Activated CD8-positive, alpha-beta memory T cell treated with anti-CD3 and anti-CD28 coated beads, Interleukin-2, amount 50 U/mL, for 1 hour (primary cell): ENCODE measurements around the gene LINC01488.
A peak's percentile ranks its signal among the peaks of the same experiment; 100 is the strongest.

Experiments used
- DNase-seq: peaks from one replicate; pipeline ENCODE4 v3.0.0-alpha.2; 2020; ENCODE audit errors: extremely low read depth

Gene LINC01488

DNA sequence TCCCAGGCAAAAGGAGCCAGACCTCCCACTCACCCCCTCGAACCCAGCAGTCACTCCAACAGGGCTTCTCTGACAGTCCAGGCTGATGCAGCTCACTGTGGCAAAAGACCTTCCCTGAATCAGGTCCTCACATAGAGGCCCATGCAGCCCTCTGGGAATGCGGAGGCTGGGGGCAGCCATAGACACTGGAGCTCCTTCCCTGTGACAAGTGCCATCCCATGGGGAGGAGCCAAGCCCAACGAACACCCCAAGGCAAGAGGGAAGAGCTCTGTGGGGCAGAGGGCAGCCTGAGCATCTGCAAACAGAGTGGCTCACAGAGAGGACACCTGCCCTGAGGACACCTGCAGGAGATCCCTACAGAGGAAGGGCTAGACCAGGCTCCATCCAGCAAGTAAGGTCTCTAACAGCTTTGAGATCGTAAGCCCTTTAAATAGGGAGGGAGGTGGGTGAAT, at the start of gene LINC01488:
Gene LINC01488 (plus strand): TSS at position 271 of the 452 bp plus-strand sequence.
- DNase-seq = no peak

DNA sequence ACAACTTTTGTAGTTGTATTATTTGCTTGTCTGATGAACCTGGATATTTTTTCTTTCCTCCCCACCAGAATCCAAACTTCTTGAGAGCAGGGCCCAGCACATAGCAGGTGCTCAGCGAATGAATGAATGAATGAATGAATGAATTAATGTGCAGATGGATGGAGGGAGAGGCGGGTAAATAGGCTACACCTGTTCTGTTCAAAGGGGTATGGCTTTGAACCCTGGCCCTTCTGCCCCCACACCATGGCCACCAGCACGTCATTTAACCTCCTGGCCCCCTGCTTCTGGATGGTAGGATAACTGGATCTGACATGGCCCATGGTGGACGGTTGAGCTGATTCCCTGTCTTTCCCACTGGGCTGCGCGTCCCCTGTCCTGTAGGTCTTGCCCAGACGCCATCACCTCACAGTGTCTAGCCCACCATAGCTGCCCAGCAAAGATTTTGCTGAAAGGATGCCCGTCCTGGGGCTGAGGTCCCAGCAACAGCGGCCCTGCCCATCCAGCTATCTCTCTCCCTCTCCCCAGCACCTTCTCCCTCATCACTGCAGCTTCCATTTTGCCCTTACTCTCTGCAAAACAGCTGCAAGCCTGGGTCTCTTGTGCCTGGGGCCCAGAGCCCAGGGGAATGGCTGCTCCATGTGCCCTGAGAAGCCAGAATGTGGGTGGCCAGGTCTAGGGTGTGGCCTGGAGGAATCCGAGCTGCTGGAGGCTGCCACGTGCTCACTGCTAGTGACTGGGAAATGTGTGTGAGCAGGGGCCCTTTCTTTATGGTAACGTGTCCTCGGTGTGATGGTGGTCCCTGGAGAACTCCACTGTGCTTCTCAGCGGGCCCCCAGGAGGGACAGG, 49.3 kb upstream of the LINC01488 start:
- DNase-seq = no peak

DNA sequence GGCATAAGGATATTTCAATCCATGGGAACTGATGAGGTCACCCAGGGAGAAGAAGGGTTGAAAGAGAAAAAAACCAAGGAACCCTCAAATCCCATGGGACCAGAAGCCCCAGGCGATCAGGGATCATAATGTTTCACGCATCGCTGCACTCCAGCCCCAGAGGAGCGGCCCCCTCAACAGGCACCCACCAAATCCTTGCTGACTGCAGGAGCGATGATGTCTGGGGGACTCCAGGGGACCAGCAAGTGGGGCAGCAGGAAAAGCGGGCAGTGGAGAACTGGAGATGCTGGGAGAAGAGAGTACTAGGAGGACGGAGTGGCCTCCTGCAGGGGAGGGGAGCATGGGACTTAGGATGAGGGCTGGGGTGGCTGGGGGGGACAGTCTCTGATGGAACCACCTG, 47.7 kb upstream of the LINC01488 start:
- DNase-seq = no peak

DNA sequence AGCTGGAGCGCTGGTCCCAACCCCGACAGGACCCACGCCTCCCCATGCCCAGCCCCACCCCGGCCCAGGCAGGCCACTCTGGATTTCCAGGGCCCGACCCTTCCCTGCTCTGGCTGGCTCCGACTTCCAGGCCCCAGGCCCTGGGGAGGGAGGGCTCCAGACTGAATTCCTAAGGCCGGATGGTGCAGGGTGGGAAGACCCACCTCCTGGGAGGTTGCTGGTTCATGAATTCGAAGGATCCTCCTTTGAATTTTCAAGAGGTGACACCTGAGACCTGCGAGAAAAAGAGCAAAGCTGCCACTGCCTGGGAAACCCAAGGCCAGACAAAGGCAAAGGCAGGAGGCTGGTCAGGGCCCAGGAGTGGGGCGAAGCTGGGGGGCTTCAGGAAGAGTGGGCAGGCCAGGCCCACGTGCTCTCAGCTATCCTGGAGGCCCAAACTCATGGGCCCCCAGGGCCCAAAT, 47.0 kb upstream of the LINC01488 start:
- no peak for DNase-seq

DNA sequence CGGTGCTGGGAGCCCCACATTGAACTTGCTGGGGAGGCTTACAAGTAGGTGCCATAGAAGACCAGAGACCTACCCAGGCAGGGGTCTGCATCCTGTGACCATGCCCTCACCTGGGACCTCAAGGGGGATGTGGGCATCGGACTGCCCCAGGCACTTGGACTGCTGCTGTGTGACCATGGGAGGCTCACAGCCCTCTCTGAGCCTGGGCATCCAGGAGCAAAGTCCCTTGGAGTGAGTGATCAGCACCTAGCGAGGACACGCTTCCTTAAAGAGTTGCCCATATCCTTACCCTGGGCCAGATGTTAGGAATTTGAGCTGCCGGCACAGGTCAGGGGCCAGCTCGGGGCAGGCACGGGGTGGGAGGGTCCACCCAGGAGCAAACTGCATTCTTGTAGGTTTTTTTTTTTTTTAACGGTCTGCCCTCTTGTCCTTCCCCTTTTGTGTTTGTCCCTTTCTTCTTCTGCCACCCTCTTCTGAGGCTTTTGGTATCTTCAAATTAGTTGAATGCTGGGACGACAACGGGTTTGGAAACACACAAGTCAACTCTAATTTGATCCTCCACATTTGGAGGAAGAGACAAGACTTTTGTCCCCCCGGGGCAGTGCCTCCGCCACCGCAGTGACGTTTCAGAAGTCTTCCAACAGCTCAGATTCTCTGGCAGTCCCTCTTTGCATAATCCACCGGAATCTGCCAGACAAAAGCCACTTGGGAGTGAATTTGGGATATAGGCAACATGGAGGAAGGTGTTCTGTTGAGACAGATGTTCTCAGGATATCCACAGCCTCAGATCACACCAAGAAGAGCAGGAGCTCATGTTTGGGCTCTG, 46.1 kb upstream of the LINC01488 start:
- DNase-seq = no peak

DNA sequence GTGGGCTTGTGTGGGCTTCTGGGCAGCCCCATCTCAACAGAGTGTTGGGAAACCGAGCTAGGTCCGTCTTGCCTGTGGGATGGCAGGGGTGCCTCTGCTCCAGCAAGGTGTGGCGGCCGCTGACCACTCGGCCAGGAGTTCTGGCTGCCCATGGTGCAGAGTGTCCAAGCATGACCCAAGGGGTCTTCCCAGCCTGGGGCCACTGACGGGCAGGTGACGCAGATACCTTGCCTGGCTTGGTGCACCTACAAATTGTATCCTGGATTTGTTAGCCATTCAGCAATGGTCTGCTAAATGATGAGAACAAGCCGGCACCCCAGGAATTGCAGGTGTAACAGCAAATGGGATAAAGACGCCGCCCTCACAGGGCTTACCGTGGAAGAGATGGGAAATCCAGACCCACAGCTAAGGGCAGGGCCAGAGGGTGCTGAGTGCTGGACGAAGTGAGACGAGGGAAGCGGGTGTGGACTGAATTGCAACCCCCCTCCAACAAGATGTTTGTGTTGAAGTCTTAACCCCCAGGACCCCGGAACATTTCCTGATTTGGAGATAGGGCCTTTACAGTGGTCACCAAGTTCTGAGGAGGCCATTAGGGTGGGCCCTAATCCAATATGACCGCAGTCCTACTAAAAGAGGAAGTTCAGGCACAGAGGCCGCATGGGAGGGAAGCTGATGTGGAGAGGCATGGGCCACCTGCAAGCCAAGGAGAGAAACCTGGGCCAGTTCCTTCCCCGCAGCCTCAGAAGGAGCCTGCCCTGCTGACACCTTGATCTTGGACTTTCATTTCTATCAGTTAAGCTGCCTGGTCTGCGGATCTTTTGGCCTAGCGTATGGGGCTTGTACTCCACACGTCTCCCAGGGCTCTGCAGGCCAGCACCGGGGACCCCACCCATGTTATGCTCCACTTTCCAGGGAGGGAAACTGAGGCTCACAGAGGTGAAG, 45.2 kb upstream of the LINC01488 start:
- DNase-seq = no peak

DNA sequence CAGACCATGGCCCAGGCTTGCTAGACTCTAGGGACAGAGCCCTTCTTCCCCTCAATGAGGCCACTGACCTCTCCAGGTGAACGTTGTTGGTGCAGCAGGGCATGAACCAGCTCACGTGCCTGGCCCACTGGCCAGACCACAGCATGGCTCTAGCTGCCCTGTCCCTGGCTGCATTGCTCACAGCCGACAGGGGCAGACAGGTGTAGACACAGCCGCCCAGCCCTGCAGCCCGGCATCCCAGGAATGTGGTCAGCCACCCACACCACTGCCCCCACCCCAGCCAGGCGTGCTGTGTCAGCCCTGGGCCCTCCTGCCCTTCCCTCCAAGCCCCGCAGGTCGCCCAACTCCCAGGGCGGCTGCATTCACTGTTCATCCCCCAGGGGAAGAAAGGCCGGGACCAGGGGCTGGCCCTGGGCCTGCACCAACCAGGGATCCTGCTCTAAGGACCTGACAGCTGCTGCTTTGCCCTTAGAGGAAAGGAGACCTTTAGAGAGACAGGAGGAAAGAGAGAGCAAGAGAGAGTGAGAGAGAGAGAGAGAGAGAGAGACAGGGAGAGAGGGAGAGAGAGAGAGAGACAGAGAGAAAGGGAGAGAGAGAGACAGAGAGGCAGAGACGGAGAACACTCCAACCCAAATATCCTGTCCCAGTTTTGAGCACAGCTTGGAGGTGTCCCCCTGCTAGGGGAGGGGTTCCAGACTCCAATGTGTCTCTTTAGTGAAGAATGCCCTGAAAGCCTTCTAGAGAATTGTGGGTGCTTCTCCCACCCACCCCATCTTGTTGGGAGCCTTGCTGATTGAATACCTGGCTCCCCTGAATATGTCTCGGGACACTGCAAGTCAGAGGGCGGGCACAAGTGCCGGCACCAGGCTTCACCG, 44.2 kb upstream of the LINC01488 start:
- DNase-seq = no peak

DNA sequence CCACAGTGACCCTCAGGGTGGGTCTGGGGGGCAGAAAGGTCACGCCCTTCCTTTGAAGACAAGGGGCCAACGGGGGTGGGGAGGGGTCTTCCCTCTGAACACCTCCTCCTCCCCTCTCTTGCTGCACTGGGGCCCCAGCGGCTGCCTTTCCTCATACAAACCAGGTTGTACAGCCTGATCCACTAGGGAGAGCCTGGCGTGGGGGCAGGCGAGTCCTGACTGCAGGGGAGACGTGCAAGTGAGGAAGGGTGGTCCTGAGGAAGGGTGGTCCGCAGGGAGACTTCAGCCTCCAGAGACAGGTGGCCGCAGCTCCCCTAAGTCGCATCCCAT, 43.6 kb upstream of the LINC01488 start:
- DNase-seq = no peak

DNA sequence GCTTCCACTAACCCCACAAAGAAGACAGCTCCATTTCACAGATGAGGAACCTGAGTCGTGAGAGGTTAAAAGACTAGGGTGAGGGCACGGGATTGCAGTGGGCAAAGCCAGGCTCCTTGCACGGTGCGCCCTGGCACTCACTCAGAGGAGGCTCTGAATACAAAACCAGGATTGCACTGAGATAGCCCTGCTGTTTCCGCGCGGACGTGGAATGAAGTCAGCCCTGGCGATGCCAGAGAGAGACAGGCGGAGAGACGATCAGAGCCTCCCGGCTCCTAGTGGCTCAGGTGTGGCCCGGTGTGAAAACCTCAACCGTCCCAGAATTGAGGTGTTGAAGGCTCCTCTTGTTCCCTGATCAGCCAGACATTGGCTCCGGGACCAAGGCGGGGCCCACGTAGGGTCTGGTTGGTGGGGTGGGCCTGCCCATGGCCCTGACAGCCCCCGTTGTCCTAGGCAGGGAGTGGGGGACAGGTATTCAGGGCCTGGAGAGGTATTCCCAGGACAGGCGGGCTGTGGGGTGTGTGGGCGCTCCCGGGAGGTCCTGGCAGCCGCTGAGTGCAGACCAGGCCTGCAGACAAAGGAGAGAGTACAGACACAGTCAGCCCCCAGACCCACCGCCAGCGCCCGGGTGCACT, 43.1 kb upstream of the LINC01488 start:
- no peak for DNase-seq

DNA sequence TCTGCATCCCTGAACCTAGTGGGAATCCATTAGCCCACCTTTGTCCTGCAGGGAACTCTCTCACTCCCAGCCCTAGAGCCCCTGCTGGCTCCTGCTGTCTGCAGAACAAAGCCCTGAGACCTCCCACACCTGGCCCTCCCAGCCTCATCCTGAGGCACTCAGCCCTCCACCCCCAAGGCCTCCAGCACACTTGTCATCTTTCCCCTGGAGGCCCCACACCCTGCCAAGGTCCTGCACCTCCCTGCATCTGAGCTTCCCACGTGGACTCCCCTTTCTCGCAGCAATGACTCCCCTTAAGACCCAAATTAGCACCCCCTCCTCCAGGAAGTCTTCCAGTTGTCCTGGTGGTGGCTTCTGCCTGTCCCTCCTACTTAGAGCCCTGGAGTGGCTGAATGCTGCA, 42.3 kb upstream of the LINC01488 start:
- no peak for DNase-seq

DNA sequence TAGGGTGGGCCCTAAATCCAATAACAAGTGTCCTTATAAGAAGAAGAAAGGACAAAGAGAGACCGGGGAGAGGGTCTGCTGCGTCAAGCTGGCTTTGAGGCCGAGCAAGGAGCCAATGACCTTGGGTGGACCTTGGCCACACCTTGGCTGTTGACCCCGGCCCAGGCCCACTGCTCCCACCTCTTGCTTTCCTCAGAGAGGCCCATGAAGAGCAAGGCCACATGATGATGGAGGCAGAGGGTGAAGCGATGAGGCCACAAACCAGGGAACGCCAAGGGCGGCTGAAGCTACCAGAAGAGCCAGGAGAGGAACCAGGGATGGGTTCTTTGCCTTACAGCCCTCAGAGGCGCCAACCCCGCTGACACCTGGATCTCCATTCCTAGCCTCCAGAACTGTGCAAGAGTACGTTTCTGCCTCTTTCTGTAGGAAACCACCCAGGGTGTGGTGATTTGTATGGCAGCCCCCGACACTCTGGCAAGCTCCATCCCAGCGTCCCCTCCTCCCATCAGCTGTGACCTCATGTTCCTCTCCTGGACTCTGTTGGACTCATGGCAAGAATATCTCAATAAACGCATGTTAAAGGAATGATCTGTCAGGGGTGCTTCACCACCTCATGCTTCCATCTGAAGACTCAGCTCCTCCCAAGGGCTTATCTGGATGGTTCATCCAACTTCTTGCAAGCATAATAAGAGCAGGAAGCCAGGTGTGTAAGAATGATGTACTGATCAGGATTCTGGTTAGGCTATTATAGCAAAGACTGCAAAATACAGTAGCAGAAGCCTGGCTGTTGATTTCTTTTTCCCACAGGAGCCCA, 41.6 kb upstream of the LINC01488 start:
- DNase-seq = no peak

DNA sequence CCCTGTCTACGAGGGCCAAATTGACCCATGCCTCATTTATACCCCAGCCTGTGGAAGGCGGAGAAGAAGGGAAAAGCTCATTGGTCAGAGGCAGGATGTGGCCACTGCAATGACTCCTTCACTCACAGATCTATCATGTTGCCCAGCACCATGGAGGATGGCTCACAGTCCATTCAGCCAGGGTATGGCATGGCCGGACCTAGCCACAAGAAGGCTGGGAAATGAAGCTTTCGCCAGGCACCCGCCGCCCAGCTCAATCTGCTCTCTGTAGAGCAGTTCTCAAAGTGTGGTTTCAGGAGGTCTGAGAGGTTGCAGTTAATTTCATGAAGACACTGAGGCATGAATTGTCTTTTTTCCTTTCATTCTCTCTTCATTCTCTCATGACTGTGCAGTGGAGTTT, 40.6 kb upstream of the LINC01488 start:
- no peak for DNase-seq

DNA sequence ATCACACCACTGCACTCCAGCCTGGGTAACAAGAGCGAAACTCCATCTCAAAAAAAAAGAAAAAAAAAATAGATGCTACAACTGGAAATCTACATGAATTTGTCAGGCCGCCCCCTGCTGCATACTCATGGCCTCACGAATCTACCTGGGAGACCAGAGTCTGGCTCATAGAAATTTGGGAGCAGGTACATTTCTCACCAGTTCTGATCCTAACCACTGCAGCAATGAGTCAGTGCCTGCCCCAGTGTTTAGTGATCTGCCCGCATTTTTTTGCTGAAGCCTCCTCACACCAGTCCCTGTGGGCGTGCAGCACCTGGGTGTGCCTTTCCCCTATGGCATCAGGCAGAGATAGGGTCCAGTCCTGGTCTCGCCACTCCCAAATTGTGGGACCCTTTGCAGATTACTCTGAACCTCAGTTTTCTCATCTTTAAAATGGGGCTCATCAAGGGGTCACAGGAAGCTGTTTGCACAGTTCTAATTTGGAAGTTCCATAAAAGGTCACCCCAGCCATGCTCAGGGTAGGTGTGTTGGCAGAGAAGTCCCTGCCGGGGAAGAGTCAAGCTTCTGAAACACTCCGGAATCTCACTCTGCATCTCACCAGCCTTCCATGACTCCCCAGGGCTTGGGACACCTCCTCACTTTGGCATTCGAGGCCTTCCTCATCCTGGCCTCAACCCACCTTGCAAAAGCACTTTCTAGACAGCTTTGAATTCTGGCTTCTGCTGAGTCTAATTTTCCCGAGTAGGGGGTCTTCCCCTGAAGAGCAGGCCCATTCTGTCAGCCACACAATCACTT, 39.3 kb upstream of the LINC01488 start:
- no peak for DNase-seq

DNA sequence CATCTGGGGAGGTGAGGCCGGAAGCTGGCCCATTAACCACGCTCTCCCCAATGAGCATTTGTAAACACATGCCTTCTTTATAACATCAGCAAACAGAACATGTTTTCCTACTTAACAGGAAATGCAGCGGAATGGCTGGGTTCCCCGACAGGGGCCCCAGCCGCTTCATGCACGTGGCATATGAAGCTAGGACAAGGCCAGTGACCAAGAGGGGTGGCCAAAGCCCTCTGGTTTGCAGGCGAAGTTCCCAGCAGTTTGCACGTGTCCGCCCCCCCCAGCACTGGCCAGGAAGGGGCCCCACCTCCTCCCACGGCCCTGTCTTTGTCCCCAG, 38.7 kb upstream of the LINC01488 start:
- no peak for DNase-seq

DNA sequence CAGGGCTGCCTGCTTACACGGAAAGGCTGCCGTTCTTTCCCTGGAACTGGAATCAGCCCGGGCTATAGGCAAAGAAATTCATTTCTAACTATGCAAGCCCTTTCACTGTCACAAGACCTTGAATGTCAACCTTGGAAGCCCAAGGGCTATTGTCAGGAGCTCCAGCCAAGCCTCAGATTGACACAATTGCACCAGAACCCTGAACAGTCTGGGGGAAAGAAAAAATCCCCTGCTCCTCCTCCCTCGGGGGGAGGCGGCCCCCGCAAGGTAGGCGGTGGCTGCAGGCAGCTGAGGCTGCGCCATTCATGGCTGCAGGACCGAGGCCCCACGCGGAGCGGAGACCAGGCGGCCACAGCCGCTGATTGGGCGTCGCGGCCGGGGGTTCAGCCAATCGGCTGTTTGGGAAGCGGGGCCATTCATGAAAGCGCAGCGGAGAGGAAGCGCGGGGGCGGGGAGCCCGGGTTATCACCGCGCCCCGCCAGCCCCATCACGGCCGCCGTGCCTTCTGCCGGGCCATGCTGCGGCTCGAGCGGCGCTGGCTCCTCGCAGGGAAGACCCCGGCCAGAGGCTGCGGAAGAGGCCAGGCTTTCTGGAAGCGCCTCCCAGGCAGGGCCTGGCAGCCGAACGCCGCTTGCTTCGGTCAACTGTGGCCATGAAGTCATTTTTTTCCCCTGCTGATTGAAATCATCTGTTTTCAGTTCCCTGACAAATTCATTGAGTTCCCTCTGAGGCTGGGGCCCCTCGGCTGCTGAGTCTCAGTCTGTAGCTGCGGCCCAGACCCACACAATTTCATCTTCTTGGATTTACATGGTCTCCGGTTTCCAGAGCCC, 38.1 kb upstream of the LINC01488 start:
- DNase-seq = peak; percentile 21

DNA sequence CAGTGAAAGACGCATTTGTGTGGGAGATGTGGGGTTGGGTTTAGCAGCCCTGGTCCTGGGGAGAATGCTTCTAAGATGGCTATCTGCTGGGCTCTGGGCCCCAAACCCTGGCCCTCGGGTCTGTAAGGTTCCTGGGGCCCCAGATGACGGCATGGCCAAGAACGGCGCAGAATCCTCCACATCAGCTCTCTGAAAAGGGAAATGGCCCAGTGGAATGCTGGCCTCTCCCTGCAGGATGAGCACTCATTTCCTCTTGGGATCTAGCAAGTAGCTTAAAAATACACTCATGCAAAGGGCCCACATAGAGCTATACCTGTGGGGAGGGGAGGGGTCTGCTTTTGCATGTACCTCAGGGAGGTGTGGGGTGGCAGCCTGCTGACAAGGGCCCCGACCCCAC, 37.5 kb upstream of the LINC01488 start:
- no peak for DNase-seq

DNA sequence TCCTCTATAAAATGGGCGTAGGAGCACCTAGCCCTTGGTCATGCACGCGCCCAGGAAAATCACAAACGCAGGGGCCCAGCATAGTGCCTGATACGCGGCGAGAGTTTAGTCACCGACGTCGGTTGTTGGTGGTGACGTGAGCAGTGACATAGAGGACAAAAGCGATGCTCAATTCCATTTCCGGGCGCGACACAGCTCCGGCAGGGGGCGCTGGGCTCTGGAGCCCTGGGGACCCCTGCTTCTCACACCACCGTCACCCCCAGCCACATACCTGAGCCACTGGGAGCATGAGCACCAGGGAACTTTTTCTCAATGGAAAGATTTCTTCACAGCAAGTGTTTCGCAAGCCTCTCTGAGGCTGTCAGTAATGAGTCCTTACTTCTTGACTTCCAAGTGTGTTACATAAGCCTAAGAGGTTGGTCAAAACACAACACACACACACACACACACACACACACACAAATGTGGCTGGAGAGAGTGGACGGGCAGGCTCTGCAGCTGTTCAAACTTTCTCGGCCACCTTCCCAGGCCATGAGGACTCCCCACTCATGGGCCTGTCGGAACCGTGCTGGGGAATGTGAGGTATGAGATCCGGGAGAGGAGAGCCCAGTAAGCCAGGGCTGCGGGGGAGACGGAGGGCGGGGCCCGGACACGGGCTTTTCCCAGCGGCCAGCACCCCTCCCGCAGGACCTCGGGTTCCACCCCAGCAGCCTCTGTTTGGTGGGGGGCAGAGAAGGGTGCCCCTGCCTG, 36.9 kb upstream of the LINC01488 start:
- no peak for DNase-seq
